ENCODE data around the gene ASB3.
"Not testable (repeated sequence)": the region's sequence is repeated elsewhere in the genome, so short reads cannot be mapped to it uniquely, and the experiment has no call there.

Gene ASB3

DNA sequence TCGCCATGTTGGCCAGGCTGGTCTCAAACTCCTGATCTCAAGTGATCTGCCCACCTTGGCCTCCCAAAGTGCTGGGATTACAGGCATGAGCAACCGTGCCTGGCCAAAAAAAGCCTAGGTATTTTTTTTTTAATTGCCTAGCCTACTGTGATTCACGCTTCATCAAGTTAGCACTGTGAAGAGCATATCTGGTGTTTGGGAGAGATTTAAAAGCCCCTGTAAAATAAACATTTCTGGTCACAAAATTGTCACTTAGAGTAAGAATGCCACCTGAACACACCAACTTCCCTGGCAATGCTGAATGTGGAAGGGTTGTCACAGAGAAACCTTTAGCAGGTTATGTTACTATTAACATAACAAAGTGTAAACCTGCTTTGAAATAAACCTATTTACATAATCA is 58.8 kb downstream of the ASB3 start:
- TF ChIP-seq, protein P1, sequence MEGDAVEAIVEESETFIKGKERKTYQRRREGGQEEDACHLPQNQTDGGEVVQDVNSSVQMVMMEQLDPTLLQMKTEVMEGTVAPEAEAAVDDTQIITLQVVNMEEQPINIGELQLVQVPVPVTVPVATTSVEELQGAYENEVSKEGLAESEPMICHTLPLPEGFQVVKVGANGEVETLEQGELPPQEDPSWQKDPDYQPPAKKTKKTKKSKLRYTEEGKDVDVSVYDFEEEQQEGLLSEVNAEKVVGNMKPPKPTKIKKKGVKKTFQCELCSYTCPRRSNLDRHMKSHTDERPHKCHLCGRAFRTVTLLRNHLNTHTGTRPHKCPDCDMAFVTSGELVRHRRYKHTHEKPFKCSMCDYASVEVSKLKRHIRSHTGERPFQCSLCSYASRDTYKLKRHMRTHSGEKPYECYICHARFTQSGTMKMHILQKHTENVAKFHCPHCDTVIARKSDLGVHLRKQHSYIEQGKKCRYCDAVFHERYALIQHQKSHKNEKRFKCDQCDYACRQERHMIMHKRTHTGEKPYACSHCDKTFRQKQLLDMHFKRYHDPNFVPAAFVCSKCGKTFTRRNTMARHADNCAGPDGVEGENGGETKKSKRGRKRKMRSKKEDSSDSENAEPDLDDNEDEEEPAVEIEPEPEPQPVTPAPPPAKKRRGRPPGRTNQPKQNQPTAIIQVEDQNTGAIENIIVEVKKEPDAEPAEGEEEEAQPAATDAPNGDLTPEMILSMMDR (IDR thresholded peaks at IDR 0.05; ENCODE audit: low read depth, low read length) = no peak
- DNase-seq (ENCODE audit: low read depth in 2 of 2) = no peak
- no peak overlapping the region for H3K4me3 ChIP-seq (replicated peaks in 1 of 2; ENCODE audit: low read depth in 2 of 2, low read length in 2 of 2)

DNA sequence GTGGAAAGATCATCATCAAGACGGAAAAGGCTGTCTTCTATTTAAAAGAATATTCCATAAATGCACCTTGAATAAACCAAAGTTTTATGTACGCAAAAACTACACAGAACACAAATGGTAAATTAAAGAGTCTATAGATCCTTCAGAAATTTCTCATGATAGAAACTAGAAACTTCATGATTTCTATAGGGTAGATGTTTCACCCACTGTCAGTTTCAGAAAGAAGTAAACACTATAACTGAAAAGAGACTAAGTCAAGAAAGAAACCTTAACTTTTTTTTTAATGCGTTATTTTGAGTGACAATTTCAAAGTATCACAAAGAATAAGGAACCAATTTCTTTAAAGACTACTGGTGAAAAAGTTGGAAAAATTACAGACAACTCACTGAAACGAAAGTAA is 61.1 kb downstream of the ASB3 start:
- H3K4me3 ChIP-seq (replicated peaks in 1 of 2; ENCODE audit: low read depth in 2 of 2, low read length in 2 of 2) = no peak overlapping the region
- no peak for DNase-seq (ENCODE audit: low read depth in 2 of 2)
- TF ChIP-seq, protein P1 (IDR thresholded peaks at IDR 0.05; ENCODE audit: low read depth, low read length) = no peak

DNA sequence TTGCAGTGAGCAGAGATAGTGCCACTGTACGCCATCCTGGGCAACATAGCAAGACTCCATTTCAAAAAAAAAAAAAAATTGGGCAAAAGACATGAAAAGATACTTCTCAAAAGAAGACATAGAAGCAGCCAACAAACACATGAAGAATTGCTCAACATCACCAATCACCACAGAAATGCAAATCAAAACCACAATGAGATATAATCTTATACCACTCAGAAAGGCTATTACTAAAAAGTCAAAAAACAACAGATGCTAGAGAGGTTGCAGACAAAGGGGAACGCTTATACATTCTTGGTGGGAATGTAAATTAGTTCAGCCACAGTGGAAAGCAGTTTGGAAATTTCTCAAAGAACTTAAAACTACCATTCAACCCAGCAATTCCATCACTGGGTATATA is 62.2 kb downstream of the ASB3 start:
- H3K4me3 ChIP-seq (replicated peaks in 1 of 2; ENCODE audit: low read depth in 2 of 2, low read length in 2 of 2) = no peak overlapping the region
- DNase-seq (ENCODE audit: low read depth in 2 of 2) = peak; percentile 61 to 66
- TF ChIP-seq, protein P1 (IDR thresholded peaks at IDR 0.05; ENCODE audit: low read depth, low read length) = no peak

DNA sequence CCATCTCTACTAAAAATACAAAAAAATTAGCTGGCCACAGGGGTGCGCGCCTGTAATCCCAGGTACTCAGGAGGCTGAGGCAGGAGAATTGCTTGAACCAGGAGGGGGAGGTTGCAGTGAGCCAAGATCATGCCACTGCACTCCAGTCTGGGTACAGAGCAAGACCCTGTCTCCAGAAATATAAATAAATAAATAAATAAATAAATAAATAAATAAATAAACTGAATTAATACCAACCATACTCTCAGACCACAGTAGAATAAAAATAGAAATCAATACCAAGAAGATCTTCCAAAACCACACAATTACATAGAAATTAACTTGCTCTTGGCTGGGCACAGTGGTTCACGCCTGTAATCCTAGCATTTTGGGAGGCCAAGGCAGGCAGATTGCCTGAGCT is 65.8 kb downstream of the ASB3 start:
- not testable (repeated sequence) for H3K4me3 ChIP-seq (replicated peaks in 1 of 2; ENCODE audit: low read depth in 2 of 2, low read length in 2 of 2); DNase-seq (ENCODE audit: low read depth in 2 of 2)

DNA sequence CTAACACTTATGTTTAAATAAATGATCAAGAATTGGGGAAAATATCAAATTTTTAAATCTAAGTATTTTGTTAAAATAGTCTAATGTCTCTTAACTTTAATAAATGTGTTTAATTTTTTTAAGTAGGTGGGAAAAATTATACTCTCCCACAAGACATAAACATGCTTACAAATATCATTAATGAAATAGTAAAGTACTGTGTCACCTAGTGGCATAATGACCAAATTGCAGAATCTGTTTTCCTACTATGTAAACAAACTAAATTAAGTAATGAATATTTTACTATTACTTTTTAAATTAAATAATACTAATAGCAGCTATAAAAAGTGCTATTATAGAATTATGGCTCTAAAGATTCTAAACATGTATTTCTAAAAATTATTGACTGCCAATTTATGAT is 71.2 kb downstream of the ASB3 start:
- TF ChIP-seq, protein P1 (IDR thresholded peaks at IDR 0.05; ENCODE audit: low read depth, low read length) = peak; percentile 32
- peak; percentile 27 to 39 for DNase-seq (ENCODE audit: low read depth in 2 of 2)
- H3K4me3 ChIP-seq (replicated peaks in 1 of 2; ENCODE audit: low read depth in 2 of 2, low read length in 2 of 2) = no peak overlapping the region

DNA sequence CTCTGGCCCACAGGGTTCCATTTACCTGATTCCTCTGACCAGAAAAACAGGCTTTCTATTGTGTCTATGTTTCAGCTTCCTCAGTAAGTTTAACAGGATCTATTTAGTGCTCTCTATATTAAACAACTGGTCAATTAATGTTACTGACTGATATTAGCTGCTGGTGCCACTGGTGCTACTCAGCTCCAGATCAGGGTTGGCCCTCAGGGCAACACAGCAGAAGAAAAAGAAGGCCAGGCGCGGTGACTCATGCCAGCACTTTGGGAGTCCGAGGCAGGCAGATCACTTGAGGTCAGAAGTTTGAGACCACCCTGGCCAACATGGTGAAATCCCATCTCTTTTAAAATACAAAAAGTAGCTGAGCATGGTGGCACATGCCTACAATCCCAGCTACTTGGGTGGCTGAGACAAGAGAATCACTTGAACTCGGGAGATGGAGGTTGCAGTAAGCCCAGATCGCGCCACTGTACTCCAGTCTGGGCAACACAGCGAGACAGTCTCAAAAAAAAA is 75.4 kb downstream of the ASB3 start:
- no peak for DNase-seq (ENCODE audit: low read depth in 2 of 2)
- TF ChIP-seq, protein P1 (IDR thresholded peaks at IDR 0.05; ENCODE audit: low read depth, low read length) = no peak
- H3K4me3 ChIP-seq (replicated peaks in 1 of 2; ENCODE audit: low read depth in 2 of 2, low read length in 2 of 2) = no peak overlapping the region

DNA sequence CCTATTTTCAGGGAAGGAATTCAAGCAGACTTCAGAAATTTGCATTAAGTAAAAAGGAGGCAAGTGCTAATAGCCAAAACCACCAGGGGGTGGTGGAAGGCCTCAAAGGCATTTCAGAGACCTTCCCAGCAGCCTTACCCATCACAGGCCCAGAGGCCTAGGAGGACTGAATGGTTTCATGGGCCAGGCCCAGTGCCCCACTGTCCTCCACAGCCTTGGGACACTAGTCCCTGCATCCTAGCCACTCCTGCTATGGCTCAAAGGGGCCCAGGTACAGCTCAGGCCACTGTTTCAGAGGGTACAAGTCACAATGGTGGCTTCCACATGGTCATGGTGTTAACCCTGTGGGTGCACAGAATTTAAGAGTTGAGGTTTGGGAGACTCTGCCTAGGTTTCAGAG is 77.8 kb downstream of the ASB3 start:
- no peak for DNase-seq (ENCODE audit: low read depth in 2 of 2)
- TF ChIP-seq, protein P1 (IDR thresholded peaks at IDR 0.05; ENCODE audit: low read depth, low read length) = no peak
- H3K4me3 ChIP-seq (replicated peaks in 1 of 2; ENCODE audit: low read depth in 2 of 2, low read length in 2 of 2) = no peak overlapping the region

All from cardiac fibroblast (primary cell).